ENCODE results near the gene MINAR2.
A peak's percentile ranks its signal among the peaks of the same experiment; 100 is the strongest.

The MINAR2 gene, protein sequence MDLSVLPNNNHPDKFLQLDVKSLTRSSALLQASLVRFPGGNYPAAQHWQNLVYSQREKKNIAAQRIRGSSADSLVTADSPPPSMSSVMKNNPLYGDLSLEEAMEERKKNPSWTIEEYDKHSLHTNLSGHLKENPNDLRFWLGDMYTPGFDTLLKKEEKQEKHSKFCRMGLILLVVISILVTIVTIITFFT

DNA sequence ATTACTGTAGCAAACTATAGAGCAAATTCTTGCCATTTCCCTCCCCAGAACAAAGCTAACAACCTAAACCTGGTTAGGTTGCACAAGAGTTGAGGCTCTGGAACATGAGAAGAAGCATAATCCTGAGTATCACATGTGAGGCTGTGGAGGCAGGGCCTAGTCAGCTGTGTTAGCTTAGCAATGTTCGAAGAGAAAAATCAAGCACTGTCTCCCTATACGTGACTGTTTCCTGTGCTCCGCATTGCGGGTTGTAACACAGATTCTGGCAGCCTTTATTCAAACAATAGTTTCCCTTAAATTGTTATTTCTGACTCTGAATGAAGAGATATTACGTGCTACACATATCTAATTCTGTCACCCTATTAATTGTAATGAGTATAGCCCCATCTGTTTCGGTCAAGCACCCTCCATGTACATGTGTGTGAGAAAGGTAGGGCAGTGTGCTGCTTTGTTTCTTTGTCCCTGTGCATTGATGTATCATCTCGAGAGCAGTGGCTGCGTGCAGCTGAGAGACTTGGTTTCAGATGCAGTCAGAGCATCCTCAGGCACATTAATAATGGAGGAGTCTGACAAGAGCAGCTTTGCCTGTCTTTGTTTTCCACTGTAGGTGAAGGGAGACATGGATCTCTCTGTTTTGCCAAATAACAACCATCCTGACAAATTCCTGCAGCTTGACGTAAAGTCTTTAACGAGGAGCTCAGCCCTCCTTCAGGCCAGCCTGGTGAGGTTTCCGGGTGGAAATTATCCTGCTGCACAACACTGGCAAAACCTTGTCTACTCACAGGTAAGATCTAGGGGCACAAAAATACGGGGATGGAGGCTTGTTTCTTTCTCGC is at the start of gene MINAR2:
TSS of gene MINAR2 (plus strand) at position 523 of the 836 bp plus-strand sequence. CDS start at position 620, 97 bp downstream.
- DNase-seq: no peak

DNA sequence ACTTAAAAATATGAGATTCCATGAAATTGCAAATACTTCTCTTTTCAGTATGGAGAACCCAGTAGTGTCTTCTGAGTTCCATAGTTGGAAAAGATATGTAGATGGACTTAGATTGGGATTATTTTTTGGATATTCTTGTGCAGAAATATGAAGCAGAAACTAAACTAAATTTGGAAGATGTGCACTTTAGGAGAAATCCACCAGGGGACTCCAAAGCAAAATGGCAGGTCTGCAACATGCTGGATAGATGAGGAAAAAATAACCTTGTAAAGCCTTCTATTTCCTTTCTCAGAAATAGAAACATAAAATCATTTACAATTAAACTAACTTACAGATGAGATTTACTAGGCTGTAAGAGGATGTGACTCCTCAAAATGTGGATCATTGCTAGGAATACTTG is 49.2 kb upstream of the MINAR2 start:
- DNase-seq: no peak

DNA sequence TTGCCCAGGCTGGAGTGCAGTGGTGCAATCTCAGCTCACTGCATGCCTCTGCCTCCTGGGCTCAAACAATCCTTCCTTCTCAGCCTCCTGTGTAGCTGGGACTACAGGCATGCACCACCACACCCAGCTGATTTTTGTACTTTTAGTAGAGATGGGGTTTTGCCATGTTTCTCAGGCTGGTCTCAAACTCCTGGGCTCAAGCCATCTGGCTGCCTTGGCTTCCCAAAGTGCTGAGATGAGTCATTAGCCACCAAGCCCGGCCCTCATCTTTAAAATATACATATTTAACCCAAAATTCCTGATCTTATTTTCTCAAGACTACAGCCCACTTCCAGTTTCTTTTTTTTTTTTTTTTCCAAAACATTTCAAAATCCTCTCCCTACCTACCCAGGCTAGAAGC is 31.7 kb upstream of the MINAR2 start:
- DNase-seq: no peak

DNA sequence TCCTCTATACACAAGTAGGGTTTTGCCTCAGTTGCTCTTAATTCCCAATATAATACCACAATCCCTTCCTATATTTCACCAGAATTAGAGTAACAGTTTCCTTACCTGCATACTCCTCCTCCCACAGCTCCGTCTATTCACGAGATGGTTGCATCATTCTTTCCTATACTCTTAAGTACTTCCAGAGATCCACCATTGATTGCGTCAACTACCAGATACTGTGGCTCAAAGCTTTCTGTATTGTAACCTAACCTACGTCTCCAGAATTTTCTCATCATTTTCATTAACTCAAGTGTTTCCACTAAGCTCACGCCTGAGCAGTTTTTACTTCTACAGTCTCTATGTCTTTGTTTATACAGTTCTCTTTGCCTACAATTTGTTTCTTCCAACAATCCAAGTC is 31.2 kb upstream of the MINAR2 start:
- DNase-seq: no peak

DNA sequence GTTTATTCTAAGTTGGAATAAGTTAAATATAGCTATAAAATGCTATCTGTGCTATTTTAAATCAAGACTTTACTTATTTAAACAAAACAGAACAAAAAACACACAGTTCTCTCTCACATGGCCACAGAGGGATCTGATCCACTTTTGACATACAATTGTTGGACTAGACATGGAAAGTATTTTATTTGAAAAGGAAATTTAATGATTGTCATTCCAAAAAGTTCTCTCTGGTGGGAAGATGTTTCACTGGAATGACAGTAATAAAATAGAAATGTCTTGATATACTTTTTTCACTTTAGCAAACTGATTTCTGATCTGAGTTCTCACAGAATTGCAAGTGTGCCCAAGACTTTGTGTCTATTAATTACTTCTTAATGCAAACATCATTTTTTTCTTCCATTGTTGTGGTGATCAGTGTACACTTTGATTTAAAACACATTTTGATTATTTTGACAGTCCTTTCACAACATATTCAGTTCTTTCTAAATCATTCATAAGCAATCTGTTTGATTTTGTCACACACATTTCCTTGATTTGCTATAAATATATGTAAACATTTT is 30.1 kb upstream of the MINAR2 start:
- no peak for DNase-seq

DNA sequence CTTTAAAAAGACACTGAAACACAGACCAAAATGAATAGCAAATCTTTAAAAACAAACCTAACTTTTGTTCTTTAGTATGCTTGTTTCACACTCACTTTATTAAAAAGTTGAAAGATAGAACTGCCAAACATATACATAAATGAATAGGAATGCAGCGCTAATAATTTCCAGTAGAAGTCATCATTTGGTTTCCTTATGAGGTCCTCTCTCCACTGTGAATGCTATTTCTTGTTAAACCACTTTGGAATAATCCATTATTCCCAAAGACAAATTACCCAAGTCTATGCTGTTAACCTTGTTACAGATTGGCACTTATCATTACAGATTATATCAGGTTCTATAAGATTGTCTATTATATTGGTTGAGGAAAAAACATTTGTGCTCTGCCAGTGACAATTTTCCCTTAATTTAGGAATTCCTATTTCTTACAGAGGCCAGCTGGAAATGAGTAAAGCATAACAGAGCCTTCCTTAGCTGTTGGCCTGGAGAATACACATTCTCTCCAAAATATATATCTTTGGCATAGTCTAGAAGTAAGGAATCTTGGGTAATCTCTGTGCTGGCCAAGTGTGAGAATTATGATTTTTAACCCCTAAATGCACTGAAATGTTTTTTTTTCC is 29.3 kb upstream of the MINAR2 start:
- DNase-seq: no peak

DNA sequence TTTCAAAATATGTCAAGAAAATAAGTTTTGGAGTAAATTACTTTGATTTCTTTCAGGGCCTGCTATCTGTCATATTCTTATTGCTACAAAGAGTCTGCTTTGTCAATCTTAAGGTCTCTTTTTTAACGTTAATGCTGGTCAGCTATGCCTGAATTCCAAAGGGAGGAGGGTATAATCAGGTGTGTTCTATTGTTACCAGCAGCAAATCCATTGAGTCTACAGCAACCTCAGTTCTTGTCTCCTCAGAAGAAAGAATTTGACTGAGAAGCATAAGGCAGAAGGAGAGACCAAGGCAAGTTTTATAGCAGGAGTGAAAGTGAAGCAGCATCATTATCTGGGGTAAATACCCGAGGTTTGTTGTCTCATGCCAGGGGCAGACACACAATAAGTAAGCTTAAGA is 23.7 kb upstream of the MINAR2 start:
- no peak for DNase-seq

DNA sequence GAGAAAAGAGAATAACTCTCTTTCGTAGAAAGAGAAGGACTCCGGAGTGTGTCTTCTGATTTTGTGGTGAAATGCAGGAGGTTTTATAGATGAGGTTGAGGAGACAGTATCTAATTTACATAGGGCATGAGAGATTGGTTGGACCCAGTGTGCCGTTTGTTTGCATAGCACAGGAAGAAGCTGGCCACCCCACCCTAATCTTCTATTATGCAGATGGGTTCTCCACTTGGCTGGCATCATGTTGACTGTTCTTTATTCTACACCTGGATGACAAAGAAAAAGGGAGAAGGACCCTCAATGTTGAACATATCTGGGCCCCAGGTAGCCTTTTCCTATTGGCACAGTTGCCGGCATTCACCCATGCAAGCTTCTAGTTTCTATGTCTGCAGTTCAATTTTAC is 23.2 kb upstream of the MINAR2 start:
- no peak for DNase-seq

DNA sequence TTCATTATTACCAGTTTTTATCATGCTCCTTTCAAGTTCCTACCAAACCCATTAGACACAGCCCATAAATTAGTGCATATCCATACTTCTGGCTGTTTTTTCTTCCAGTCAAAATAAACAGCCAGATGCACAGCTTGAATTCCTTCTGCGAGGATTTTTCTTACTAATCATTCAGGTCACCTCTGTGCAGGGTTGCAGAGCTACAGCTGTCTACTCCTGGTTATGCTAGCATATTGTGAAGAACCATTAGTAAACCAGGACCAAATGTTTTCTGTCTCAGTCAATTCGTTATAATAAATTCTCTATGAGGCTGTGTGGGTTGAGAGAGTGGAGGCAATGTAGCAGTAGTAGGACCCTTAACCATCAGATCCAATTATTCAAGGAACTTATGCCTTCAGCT is 8.1 kb upstream of the MINAR2 start:
- DNase-seq: no peak

DNA sequence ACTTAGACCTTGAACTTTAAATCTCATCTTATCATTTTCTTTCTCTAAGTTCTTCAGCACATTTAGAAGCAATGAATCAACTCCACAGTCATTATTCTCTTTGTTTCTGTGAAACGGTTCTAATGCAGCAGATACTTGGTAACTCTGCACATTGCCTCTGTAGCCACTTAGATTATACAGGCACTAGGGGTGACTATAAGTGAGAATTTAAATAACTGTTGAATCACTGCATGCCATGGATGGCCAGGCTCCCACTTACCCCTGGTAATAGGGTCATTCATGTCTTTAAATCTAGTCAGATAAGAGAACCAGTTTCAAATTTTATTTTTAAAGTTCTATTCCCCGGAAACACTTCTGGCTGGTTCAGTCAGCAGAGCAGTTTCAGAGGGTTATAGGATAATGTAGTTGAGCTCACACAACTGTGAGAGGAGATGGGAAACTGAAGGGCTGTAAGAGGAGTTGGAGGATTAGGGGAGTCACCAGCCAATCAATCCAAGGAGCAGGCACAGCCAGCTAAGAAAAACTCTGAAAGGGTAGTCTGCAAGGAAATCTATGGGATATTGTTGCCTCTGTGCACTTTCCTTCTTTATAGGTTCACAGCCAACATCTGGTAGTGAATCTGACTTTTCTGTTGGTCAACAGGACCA is 4.2 kb upstream of the MINAR2 start:
- DNase-seq: no peak

DNA sequence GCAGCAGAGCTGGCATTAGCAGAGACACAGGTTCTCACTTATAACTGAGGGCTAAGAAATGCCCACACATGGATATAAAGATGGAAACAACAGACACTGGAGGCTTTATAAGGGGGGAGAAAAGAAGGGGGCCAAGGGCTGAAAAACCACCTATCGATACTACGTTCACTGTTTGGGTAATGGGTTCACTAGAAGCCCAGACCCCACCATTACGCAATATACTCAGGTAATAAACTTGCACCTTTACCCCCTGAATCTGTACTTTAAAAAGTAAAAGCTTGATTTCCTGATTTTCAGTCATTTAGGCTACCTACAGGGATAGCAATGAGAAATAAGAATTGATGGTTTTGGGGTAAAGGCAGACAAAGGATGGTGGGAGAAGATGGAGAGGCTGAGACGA is 1.9 kb upstream of the MINAR2 start:
- DNase-seq: no peak

DNA sequence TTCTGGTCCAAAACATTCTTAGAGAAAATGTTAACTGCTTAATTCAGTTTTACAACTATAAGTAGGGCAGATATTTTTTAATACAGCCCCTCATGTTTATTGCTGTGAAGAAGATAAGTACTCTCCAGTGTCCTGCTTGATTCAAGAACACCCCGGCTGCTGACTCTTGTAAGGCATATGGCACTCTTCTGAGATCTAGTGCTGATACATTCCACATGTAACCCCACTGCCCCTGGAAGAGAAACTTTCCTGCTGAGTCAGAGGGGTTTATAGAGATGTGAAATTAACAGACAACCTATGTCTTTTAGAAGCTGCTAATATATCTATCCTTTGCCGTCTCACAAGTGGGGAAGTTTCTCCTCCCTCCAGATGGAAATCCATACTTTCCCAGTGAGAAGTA is 1.0 kb upstream of the MINAR2 start:
- no peak for DNase-seq

DNA sequence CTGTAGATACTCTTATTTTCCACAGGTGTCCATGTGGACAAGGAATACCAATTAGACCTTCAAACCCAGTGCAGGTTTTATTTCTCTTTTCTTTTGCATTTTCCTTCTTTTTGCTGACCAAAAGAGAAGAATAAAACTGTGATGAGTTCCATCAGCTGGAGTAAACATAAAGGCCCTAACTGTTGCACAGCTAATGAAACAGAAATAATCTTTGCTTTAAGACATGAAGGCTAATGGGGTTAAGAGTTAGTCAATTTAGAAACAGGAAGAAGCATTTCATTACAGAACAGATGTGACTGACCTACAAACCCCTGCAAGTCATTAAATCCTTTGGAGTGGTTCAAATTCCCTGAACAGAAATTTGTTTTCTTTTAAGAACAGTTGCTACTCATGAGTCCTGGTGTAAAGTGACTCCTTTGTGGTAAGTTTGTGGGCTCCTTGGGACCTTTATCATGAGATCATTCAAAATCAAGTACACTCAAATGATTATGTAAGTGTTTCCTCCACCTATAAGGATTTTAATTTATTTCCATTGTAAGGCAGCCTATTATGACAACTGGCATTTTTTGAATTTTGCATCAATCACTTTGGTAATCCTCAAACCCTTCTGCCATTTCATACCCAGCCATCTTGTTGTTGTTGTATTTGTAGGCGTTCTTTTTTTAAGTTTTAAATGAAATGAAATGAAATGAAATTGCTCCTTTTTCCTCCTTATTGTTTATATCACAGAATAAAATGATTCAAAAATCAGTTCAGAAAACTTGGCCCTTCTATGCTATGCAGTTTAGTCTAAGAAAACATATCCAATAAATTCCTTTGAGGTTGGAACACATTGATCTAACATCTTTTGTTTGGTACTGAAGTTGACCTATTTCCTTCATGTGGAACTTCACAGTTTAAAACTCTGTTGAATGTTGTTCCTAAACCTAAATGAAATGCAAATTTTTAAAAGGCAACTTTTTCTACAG is 1.3 kb downstream of the MINAR2 start:
- no peak for DNase-seq

DNA sequence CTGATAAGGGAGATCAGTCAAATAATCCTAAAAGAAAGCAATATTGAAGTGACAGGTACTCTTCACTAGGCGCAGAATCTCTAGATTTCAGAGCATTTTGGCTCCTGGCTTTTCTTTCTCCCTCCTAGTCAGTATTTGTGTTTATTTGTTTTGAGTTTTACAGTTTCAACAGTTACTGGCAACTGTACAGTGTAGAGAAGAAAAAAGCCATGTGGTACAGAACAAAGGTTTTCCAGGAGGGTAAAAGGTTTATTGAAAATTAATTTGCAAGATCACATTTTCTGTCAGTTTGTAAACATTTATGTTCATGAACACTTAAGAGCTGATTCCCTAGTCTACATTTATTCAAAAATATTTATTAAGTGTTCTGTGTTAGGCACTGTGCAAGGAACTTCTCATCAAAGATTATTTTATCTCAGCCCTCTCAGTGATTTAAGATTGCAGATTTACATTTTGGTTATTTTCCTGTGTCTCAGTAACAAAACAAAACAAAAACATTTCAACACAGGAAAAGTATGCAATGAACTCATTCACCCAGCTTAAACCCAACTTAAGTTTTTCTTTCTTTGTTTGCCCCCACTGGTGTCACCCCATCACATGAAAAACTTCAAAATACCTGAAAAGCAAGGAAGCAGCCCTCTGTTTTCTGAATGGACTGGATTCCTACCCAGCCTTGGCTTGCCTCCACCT is 12.9 kb downstream of the MINAR2 start:
- no peak for DNase-seq

DNA sequence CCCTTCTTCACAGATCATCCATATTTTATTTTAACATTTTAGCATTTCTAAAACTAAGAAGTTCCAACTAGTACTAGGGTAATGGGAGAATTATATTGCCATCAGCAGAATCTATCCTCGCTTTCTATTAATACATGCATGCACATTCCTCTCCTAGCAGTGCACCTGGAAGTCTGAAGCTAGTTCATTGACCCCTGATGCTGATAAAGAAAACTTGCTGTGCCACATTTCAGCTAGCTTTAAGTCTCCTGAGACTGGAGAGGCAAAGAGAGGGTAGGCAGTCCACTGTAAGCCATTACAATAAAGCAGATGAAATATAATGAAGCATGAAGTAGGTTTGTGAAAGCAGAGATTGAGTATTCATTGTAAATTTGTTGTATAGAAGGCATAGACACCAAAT is 15.8 kb downstream of the MINAR2 start:
- no peak for DNase-seq

DNA sequence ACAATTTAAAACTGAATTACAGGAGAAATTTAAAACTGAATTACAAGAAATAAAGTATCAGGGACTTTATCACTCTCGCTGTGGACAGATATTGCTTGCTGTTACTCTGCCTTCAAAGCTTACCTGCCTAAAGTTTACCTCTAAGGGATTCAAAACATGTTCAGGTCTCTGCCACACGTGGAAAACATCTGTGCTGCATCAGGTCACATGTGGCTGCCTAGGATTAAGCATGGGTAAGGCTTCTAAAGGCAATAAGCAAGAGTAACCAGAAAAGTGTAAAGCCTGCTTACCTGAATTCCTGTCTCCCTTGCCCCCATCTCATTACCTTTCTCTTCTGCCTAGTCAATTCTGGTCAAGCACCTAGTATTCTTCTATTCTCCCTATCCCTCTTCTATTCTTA is 18.9 kb downstream of the MINAR2 start:
- no peak for DNase-seq

DNA sequence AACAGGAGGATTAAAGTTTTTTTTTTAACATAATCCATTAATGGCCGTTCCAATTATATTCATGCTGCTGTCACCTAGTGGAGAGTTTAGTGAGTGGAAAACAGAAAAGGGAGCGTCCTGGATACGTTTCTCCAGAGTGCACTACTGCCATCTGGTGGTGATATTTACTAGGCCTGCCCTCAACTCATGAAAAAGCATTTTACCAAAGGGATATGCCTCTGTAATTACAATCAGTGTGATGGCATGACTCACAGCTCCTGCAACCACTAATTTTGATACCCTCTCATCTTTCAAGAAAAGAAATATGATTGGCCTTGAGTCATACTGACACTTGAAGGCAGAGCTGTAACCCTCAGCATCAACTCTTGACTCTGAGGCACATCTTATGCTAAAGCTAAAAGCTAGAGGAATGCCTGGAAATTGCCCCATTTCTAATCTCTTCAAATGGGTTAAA is 20.1 kb downstream of the MINAR2 start:
- peak; percentile 72 for DNase-seq

DNA sequence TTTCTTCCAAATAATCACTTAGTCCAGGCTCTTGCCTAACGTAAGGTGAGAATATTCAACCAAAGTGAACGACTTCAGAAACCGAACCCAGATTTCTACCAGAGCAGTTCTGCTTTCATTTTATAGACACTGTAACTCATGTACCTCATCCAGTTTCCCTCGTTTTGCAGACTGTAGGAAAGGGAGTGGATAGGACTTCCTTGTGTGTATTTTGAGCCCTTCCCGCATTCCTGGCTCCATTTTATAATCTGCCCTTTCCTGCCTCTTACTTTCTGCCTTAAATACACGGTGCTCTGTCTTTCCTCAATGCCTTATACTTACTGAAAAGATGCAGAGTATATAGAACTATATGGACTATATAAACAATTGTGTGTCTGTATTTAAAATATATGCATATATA is 20.8 kb downstream of the MINAR2 start:
- DNase-seq: no peak

DNA sequence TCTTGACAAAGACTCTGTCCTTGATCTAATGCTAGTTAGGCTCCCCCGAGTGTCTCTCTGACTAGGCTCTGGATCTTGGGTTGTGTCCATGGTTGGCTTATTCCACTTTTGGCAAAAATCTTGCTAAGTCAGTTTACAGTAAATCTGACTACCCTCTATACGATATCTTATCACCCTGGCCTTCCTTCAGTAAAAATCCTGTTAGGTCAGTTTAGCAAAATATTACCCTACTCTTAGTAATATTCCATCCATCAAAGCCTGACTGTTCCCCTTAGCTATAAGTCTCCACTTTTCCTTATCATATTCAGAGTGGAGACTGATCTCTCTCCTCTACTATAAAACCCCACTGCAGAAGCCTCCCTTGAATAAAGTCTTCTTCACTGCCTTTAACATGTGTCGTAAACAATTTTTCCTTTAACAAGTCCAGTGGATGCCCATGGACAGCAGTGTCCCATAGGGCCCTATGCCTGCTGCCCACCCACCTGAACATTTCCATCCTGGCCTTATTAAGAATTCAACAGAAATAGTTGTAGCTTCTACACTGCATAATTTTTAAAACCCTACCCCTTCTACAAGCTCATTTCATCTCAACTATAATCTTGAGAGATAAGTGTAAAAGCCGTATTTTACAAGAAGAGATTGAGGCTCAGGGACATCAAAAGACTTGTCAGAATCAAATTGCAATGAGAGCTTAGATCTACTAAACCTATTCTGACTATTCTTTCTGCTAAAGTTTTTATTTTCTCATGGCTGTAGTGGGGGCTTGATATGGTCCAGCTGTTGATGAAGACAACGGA is 22.3 kb downstream of the MINAR2 start:
- DNase-seq: no peak

DNA sequence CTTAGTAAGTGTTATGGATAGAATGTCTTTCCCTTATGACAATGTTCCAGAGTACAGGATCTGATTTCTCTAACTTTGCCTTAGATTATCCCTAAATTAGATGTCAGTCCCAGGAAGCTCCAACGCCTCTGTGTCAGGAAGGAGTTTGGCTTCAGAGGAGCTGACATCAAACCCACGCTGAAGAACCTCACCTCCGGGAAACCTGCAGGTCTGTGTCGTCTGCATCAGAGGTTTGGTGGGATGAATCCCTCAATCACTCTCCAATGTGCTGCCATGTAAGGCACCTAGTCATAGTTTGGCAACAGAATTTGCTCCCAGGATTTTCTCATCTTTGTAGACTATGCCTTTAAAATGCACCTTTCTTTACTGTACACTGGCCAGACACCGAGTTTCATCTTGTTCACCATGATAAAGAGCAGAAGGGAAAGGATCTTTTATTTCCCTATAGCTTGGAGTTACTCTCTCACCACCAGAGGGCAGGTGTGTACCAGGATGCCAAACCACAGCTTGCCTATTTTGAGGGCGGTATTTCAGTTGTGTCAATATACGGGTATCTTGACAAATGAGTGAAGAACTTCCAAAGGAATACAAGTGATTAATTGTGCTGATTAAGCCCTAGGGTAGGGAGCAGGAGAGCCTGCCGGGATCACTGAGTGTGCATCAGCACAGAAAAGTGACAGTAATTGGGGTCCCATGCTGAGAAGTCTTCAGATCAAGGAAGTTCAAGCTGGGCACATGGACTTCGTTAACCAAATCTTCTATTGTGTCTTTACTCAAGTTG is 23.4 kb downstream of the MINAR2 start:
- peak; percentile 66 for DNase-seq
